ENCODE measurements around the gene SLC16A3. TPM values are rescaled to one million over a fixed set of nuclear protein-coding genes. Genes with fewer than 3 reads are reported as not detected.

SLC16A3 gene
- total and polyA plus RNA-seq, 2 experiments from 2014 or later = 3.5 to 10.6 TPM

DNA sequence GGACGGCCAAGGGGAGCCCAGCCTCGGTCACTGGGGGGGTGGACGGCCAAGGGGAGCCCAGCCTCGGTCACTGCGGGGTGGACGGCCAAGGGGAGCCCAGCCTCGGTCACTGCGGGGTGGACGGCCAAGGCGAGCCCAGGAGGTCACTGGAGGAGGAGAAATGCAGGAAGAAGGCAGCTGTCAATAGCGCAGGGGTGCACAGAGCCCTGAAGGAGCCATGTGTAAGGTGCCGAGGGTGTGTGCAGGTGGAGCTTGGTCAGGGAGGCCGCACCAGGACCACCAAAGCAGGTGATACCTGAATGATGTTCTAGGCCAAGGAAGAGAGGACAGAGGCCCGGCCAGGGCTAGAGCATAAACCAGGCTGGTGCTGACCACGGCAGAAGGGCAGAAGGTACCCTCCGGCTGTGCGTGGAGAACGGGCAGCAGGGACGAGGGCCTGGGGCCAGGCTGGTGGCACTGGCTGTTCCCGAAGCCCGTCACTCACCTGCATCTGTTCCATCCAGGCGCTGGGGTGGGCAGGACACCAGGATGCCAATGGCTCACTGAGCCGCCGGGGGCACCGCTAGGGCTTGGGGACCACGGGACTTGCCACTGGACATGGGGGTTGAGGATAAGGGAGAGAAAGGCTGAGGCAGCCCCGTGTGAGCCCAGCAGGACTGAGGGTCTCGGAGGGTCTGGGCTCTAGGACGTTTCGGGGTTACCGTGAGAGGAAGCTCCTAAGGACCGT lies 10.3 kb upstream of the SLC16A3 start:
- no peaks in the 10 kb centered on the region for H3K4me1 ChIP-seq (ENCODE audit: insufficient read depth)
- H3K27me3 ChIP-seq (ENCODE audit: insufficient read depth) = peaks cover 16% of the 10 kb centered on the region
- H3K4me3 Mint-ChIP-seq = no peak overlapping the region
- H2AFZ ChIP-seq = no peak overlapping the region
- no peaks in the 10 kb centered on the region; the same call in 2 of the 3 replicates for H3K4me1 Mint-ChIP-seq
- no peak overlapping the region for H3K4me3 ChIP-seq
- H3K79me2 ChIP-seq (replicated peaks; ENCODE audit: insufficient read depth) = no peaks in the 10 kb centered on the region
- no peaks in the 10 kb centered on the region for H3K9me2 ChIP-seq (ENCODE audit: insufficient read depth)
- TF ChIP-seq STAT1 (IDR thresholded peaks at IDR 0.05; ENCODE audit: unreplicated experiment) (no peak), POLR2AphosphoS5 (IDR thresholded peaks at IDR 0.05; ENCODE audit: low read depth) (no peak), REST (IDR thresholded peaks at IDR 0.05; ENCODE audit: unreplicated experiment) (no peak), NANOG (IDR thresholded peaks at IDR 0.05; ENCODE audit: borderline replicate concordance) (no peak), ZNF114 (CRISPR knock-in tag; IDR thresholded peaks at IDR 0.05) (no peak), ZNF331 (CRISPR knock-in tag; IDR thresholded peaks at IDR 0.05; ENCODE audit: low read depth) (no peak), EZH2phosphoT487 (IDR thresholded peaks at IDR 0.05; ENCODE audit: unreplicated experiment) (no peak), EZH2 (IDR thresholded peaks at IDR 0.05; ENCODE audit: low read depth, unreplicated experiment) (no peak), JUNB (IDR thresholded peaks at IDR 0.05; ENCODE audit: unreplicated experiment) (no peak), CREB1 (CRISPR knock-in tag; IDR thresholded peaks at IDR 0.05; ENCODE audit: low read depth) (no peak)
- TF ChIP-seq, protein P1, sequence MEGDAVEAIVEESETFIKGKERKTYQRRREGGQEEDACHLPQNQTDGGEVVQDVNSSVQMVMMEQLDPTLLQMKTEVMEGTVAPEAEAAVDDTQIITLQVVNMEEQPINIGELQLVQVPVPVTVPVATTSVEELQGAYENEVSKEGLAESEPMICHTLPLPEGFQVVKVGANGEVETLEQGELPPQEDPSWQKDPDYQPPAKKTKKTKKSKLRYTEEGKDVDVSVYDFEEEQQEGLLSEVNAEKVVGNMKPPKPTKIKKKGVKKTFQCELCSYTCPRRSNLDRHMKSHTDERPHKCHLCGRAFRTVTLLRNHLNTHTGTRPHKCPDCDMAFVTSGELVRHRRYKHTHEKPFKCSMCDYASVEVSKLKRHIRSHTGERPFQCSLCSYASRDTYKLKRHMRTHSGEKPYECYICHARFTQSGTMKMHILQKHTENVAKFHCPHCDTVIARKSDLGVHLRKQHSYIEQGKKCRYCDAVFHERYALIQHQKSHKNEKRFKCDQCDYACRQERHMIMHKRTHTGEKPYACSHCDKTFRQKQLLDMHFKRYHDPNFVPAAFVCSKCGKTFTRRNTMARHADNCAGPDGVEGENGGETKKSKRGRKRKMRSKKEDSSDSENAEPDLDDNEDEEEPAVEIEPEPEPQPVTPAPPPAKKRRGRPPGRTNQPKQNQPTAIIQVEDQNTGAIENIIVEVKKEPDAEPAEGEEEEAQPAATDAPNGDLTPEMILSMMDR (conservative IDR thresholded peaks at IDR 0.05; ENCODE audit: low read depth in 2 of 2) = no peak
- TF ChIP-seq, protein P2, sequence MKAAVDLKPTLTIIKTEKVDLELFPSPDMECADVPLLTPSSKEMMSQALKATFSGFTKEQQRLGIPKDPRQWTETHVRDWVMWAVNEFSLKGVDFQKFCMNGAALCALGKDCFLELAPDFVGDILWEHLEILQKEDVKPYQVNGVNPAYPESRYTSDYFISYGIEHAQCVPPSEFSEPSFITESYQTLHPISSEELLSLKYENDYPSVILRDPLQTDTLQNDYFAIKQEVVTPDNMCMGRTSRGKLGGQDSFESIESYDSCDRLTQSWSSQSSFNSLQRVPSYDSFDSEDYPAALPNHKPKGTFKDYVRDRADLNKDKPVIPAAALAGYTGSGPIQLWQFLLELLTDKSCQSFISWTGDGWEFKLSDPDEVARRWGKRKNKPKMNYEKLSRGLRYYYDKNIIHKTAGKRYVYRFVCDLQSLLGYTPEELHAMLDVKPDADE (IDR thresholded peaks at IDR 0.05) = no peak
- TF ChIP-seq, protein P3, sequence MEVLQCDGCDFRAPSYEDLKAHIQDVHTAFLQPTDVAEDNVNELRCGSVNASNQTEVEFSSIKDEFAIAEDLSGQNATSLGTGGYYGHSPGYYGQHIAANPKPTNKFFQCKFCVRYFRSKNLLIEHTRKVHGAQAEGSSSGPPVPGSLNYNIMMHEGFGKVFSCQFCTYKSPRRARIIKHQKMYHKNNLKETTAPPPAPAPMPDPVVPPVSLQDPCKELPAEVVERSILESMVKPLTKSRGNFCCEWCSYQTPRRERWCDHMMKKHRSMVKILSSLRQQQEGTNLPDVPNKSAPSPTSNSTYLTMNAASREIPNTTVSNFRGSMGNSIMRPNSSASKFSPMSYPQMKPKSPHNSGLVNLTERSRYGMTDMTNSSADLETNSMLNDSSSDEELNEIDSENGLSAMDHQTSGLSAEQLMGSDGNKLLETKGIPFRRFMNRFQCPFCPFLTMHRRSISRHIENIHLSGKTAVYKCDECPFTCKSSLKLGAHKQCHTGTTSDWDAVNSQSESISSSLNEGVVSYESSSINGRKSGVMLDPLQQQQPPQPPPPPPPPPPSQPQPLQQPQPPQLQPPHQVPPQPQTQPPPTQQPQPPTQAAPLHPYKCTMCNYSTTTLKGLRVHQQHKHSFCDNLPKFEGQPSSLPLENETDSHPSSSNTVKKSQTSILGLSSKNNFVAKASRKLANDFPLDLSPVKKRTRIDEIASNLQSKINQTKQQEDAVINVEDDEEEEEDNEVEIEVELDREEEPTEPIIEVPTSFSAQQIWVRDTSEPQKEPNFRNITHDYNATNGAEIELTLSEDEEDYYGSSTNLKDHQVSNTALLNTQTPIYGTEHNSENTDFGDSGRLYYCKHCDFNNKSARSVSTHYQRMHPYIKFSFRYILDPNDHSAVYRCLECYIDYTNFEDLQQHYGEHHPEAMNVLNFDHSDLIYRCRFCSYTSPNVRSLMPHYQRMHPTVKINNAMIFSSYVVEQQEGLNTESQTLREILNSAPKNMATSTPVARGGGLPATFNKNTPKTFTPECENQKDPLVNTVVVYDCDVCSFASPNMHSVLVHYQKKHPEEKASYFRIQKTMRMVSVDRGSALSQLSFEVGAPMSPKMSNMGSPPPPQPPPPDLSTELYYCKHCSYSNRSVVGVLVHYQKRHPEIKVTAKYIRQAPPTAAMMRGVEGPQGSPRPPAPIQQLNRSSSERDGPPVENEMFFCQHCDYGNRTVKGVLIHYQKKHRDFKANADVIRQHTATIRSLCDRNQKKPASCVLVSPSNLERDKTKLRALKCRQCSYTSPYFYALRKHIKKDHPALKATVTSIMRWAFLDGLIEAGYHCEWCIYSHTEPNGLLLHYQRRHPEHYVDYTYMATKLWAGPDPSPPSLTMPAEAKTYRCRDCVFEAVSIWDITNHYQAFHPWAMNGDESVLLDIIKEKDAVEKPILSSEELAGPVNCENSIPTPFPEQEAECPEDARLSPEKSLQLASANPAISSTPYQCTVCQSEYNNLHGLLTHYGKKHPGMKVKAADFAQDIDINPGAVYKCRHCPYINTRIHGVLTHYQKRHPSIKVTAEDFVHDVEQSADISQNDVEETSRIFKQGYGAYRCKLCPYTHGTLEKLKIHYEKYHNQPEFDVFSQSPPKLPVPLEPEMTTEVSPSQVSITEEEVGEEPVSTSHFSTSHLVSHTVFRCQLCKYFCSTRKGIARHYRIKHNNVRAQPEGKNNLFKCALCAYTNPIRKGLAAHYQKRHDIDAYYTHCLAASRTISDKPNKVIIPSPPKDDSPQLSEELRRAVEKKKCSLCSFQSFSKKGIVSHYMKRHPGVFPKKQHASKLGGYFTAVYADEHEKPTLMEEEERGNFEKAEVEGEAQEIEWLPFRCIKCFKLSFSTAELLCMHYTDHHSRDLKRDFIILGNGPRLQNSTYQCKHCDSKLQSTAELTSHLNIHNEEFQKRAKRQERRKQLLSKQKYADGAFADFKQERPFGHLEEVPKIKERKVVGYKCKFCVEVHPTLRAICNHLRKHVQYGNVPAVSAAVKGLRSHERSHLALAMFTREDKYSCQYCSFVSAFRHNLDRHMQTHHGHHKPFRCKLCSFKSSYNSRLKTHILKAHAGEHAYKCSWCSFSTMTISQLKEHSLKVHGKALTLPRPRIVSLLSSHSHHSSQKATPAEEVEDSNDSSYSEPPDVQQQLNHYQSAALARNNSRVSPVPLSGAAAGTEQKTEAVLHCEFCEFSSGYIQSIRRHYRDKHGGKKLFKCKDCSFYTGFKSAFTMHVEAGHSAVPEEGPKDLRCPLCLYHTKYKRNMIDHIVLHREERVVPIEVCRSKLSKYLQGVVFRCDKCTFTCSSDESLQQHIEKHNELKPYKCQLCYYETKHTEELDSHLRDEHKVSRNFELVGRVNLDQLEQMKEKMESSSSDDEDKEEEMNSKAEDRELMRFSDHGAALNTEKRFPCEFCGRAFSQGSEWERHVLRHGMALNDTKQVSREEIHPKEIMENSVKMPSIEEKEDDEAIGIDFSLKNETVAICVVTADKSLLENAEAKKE (CRISPR knock-in tag; IDR thresholded peaks at IDR 0.05) = no peak
- DNase-seq (ENCODE audit: low spot score) = no peak
- peaks cover 4% of the 10 kb centered on the region; the same call in 1 of the 3 replicates for H3K9me3 Mint-ChIP-seq
- H3K27ac ChIP-seq (ENCODE audit: low read depth) = no peak overlapping the region
- no peaks in the 10 kb centered on the region for H3K36me3 Mint-ChIP-seq (ENCODE audit: low read depth)
- no peak for ATAC-seq
- H3F3A ChIP-seq (replicated peaks; ENCODE audit: low read depth) = no peaks in the 10 kb centered on the region
- H3K27ac Mint-ChIP-seq = no peak overlapping the region
- H3K36me3 ChIP-seq (ENCODE audit: insufficient read depth) = no peaks in the 10 kb centered on the region
- H4K20me1 ChIP-seq (replicated peaks; ENCODE audit: insufficient read depth) = no peaks in the 10 kb centered on the region
- H3K27me3 Mint-ChIP-seq (ENCODE audit: insufficient read depth, low read depth, poor library complexity) = peaks cover 27% of the 10 kb centered on the region
- H3K4me2 ChIP-seq = no peak overlapping the region

All from GM23338 (cell line).